Measurements from ENCODE around the gene PRTFDC1. TPM values are rescaled to one million over a fixed set of nuclear protein-coding genes. Genes with fewer than 3 reads are reported as not detected.

The PRTFDC1 gene
- total and polyA plus RNA-seq, 2 of the 13 experiments (the other 11 are each of a cell fraction or from before 2014, with no cell fraction given) = not detected

DNA sequence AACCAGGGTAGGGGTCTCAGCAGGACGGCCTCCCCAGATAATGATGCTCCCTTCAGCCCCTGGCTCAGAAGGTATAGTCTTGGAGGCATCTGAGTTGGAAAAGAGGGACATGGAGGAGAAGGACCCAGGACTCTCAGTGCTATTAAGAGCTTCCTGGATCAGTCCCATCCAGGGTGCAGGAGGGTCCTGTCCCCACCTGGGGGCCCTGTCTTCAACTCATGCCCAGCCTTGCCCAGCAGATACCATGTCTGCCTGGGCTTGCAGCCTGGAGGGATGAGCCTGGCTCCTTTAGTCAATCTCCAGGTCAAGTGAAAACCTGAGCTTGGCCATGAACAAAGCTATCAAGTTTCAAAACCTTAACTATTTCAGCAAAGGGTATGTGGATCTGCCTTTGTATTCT, 67.6 kb downstream of the PRTFDC1 start (continued):
- TF ChIP-seq, protein P1, sequence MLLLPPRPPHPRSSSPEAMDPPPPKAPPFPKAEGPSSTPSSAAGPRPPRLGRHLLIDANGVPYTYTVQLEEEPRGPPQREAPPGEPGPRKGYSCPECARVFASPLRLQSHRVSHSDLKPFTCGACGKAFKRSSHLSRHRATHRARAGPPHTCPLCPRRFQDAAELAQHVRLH (CRISPR knock-in tag; IDR thresholded peaks at IDR 0.05; ENCODE audit: borderline replicate concordance, low read depth) = no peak
- TF ChIP-seq ZMYM4 (CRISPR knock-in tag; IDR thresholded peaks at IDR 0.05) (no peak), ZNF605 (CRISPR knock-in tag; IDR thresholded peaks at IDR 0.05) (no peak), BHLHE40 (IDR thresholded peaks at IDR 0.05; ENCODE audit: low read length) (no peak), ZNF274 (CRISPR knock-in tag; IDR thresholded peaks at IDR 0.05) (no peak), CBX2 (IDR thresholded peaks at IDR 0.05; ENCODE audit: low read depth, low read length) (no peak), CBX2 (CRISPR knock-in tag; IDR thresholded peaks at IDR 0.05; ENCODE audit: low read depth) (no peak), NR2F2 (IDR thresholded peaks at IDR 0.05; ENCODE audit: borderline replicate concordance, low read depth) (no peak), ZNF790 (CRISPR knock-in tag; IDR thresholded peaks at IDR 0.05; ENCODE audit: borderline replicate concordance) (no peak)

DNA sequence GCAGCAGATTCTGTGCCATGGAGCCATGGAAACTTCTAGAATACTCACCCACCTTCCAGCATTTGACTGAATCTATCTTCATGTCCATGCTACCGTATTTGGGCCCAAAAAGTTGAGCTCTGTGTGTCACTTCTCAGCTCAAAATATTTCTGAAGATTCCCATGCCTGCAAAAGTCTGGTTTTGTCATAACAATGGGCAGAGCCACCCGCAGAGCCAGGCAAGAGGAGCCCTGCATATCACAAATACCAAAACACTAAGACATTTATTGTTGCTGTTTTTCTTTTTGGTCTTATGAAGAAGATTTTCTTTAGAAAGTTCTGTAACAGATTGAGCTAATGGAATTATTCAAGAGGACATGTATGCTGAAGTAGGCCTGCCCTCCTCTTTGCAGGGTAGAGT, 68.1 kb downstream of the PRTFDC1 start:
- H4K20me1 ChIP-seq (ENCODE audit: insufficient read depth, low read length) = no peaks in the 10 kb centered on the region
- no peak overlapping the region for H2AFZ ChIP-seq (ENCODE audit: low read length)
- H3K27ac ChIP-seq (ENCODE audit: extremely low read length, insufficient read depth, low read length) = no peak overlapping the region
- H3K27me3 ChIP-seq (ENCODE audit: control insufficient read depth in 1 of 2, insufficient read depth in 2 of 2, low read length in 2 of 2) = no peaks in the 10 kb centered on the region
- POLR2A ChIA-PET = no interaction called here
- no peaks in the 10 kb centered on the region for H3K9me3 ChIP-seq (ENCODE audit: low read length)
- no peak for DNase-seq (ENCODE audit: low spot score)
- no peak overlapping the region for H3K4me2 ChIP-seq (ENCODE audit: low read depth, low read length)
- CTCF ChIA-PET (ENCODE audit: low intra/inter-chr PET ratio, low total read pairs) = no interaction called here
- 0% methylated on average over 2 of the region's 2 CpGs for WGBS (ENCODE audit: low lambda C conversion rate)
- H3K4me3 ChIP-seq (replicated peaks in 1 of 3; ENCODE audit: insufficient read depth in 1 of 3, low read depth in 2 of 3, low read length in 3 of 3) = no peak overlapping the region
- ATAC-seq = no peak
- H3K79me2 ChIP-seq (ENCODE audit: insufficient read depth, low read length) = no peaks in the 10 kb centered on the region
- H3K4me1 ChIP-seq (ENCODE audit: insufficient read depth, low read length) = no peaks in the 10 kb centered on the region
- TF ChIP-seq ZBTB7A (CRISPR knock-in tag; IDR thresholded peaks at IDR 0.05) (no peak), ZNF761 (CRISPR knock-in tag; conservative IDR thresholded peaks at IDR 0.05) (no peak), SP2 (CRISPR knock-in tag; IDR thresholded peaks at IDR 0.05) (no peak), ZNF549 (CRISPR knock-in tag; IDR thresholded peaks at IDR 0.05) (no peak), POGZ (CRISPR knock-in tag; IDR thresholded peaks at IDR 0.05) (no peak), NFE2 (CRISPR knock-in tag; IDR thresholded peaks at IDR 0.05) (no peak), MIER2 (CRISPR knock-in tag; IDR thresholded peaks at IDR 0.05) (no peak), STAG1 (CRISPR knock-in tag; IDR thresholded peaks at IDR 0.05) (no peak)
- no peak overlapping the region for H3K9ac ChIP-seq (ENCODE audit: insufficient read depth, low read depth, low read length)
- no TSS peak for BruUV-seq (replicated peaks)
- intact Hi-C loops (cut with micrococcal nuclease; ENCODE audit: unreplicated experiment) (no loop called here), in situ Hi-C loops (cut with HindIII; ENCODE audit: extremely low pct_ligation_motif_present, low pct_unique_long_range_greater_than_20kb) (no loop called here)
- FAIRE-seq = no peak
- H3K36me3 ChIP-seq (replicated peaks in 1 of 2; ENCODE audit: control insufficient read depth in 1 of 2, insufficient read depth in 2 of 2, low read length in 2 of 2) = no peaks in the 10 kb centered on the region
